GF-D8 (cell line): ENCODE results near the gene CCDC12.

ENCODE experiments used
- DNase-seq: peaks from one replicate; lab custom pipeline; 2025; lab: John Stamatoyannopoulos, UW

The CCDC12 gene

GRCh38 chr3:46976326-46977190 is at the start of gene CCDC12:
Gene CCDC12 (minus strand): TSS chr3:46976745. CDS start chr3:46976732, 13 bp downstream.
- peak; percentile 96 for DNase-seq

GRCh38 chr3:47024932-47025331 is 48.4 kb upstream of the CCDC12 start:
- no peak for DNase-seq

- no peak for DNase-seq
Observed at GRCh38 chr3:47022641-47023071, 46.1 kb upstream of the CCDC12 start.

GRCh38 chr3:47020311-47020710 is 43.8 kb upstream of the CCDC12 start:
- no peak for DNase-seq

GRCh38 chr3:47019201-47019600 is 42.7 kb upstream of the CCDC12 start:
- no peak for DNase-seq

- DNase-seq, result no peak
Observed at GRCh38 chr3:47018269-47018611, 41.7 kb upstream of the CCDC12 start.

GRCh38 chr3:47017504-47018268 is 41.1 kb upstream of the CCDC12 start:
- DNase-seq, result peak; percentile 79

GRCh38 chr3:47016934-47017435 is 40.4 kb upstream of the CCDC12 start:
- DNase-seq, result peak; percentile 90

GRCh38 chr3:47016086-47016933 is 39.8 kb upstream of the CCDC12 start:
- no peak for DNase-seq

GRCh38 chr3:47015151-47015550 is 38.6 kb upstream of the CCDC12 start:
- DNase-seq, result no peak

- no peak for DNase-seq
Observed at GRCh38 chr3:47014036-47014435, 37.5 kb upstream of the CCDC12 start.

GRCh38 chr3:47013231-47013630 is 36.7 kb upstream of the CCDC12 start:
- no peak for DNase-seq

- no peak for DNase-seq
Observed at GRCh38 chr3:47012342-47013230, 36.0 kb upstream of the CCDC12 start.

GRCh38 chr3:47011371-47011770 is 34.8 kb upstream of the CCDC12 start:
- no peak for DNase-seq

GRCh38 chr3:47010910-47011309 is 34.4 kb upstream of the CCDC12 start:
- DNase-seq, result no peak

- no peak for DNase-seq
Observed at GRCh38 chr3:47010111-47010712, 33.7 kb upstream of the CCDC12 start.

- DNase-seq, result no peak
Observed at GRCh38 chr3:47009225-47010110, 32.9 kb upstream of the CCDC12 start.

- DNase-seq, result no peak
Observed at GRCh38 chr3:47008851-47009224, 32.3 kb upstream of the CCDC12 start.

GRCh38 chr3:47008234-47008796 is 31.8 kb upstream of the CCDC12 start:
- no peak for DNase-seq
